ENCODE data around the gene HES4.
A peak's percentile ranks its signal among the peaks of the same experiment; 100 is the strongest.

Gene HES4

DNA sequence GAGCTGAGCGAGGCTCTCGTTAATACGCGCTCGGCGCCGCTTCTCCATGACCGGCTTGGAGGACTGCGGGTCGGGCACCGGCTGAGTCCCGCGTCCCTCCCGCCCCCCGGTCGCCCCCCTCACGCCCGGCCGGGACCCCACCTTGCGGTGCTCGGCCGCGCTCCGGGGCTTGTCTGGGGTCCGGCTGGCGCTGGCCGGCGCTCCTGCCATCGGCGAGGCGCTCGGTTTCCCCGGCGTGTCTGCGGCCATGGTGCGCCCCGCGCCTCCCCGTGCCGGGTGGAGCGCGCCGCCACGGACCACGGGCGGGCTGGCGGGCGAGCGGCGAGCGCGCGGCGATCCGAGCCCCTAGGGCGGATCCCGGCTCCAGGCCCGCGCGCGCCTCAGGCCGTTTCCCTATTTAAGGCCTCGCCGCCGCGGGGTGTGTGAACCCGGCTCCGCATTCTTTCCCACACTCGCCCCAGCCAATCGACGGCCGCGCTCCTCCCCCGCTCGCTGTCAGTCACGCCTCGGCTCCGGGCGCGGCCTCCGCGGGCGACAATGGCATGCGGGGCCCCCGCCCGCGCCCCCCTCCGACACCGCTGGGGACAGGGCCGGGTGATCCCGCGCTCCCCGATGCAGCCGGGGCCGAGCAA, at the start of gene HES4 (continued):
- TF ChIP-seq, protein P1, sequence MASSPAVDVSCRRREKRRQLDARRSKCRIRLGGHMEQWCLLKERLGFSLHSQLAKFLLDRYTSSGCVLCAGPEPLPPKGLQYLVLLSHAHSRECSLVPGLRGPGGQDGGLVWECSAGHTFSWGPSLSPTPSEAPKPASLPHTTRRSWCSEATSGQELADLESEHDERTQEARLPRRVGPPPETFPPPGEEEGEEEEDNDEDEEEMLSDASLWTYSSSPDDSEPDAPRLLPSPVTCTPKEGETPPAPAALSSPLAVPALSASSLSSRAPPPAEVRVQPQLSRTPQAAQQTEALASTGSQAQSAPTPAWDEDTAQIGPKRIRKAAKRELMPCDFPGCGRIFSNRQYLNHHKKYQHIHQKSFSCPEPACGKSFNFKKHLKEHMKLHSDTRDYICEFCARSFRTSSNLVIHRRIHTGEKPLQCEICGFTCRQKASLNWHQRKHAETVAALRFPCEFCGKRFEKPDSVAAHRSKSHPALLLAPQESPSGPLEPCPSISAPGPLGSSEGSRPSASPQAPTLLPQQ (tag by site-specific recombination; IDR thresholded peaks at IDR 0.05), result peak; percentile 94
- TF ChIP-seq ZNF621 (tag by site-specific recombination; IDR thresholded peaks at IDR 0.05) (no peak), GLI4 (tag by site-specific recombination; IDR thresholded peaks at IDR 0.05) (no peak), ZNF510 (tag by site-specific recombination; IDR thresholded peaks at IDR 0.05; ENCODE audit: insufficient replicate concordance) (no peak), ZNF660 (tag by site-specific recombination; IDR thresholded peaks at IDR 0.05) (peak; percentile 10; the same call in 1 of the 2 replicates), ZNF174 (tag by site-specific recombination; IDR thresholded peaks at IDR 0.05) (no peak), HOXC10 (CRISPR knock-in tag; IDR thresholded peaks at IDR 0.05) (peak; percentile 26; the same call in 1 of the 2 replicates), TRIM28 (IDR thresholded peaks at IDR 0.05; ENCODE audit: borderline replicate concordance, low read length) (no peak), ZNF214 (tag by site-specific recombination; IDR thresholded peaks at IDR 0.05; ENCODE audit: borderline replicate concordance) (no peak), REPIN1 (tag by site-specific recombination; IDR thresholded peaks at IDR 0.05; ENCODE audit: low read depth) (no peak), ZNF561 (tag by site-specific recombination; IDR thresholded peaks at IDR 0.05; ENCODE audit: borderline replicate concordance) (peak; percentile 47; the same call in 1 of the 2 replicates), KLF16 (tag by site-specific recombination; IDR thresholded peaks at IDR 0.05) (no peak), ZFHX2 (tag by site-specific recombination; conservative IDR thresholded peaks at IDR 0.05) (peak; percentile 90), SP2 (tag by site-specific recombination; IDR thresholded peaks at IDR 0.05) (no peak), ZNF623 (tag by site-specific recombination; IDR thresholded peaks at IDR 0.05) (no peak), ZNF16 (tag by site-specific recombination; IDR thresholded peaks at IDR 0.05; ENCODE audit: low read depth) (no peak), ZNF266 (tag by site-specific recombination; IDR thresholded peaks at IDR 0.05; ENCODE audit: low read depth) (no peak), GLIS1 (tag by site-specific recombination; IDR thresholded peaks at IDR 0.05) (peak; percentile 75), KLF1 (tag by site-specific recombination; IDR thresholded peaks at IDR 0.05) (peak; percentile 65), BCL11B (tag by site-specific recombination; IDR thresholded peaks at IDR 0.05; ENCODE audit: low read depth) (no peak), ZNF394 (tag by site-specific recombination; IDR thresholded peaks at IDR 0.05; ENCODE audit: borderline replicate concordance) (no peak), SALL2 (tag by site-specific recombination; IDR thresholded peaks at IDR 0.05; ENCODE audit: borderline replicate concordance) (no peak)
- TF ChIP-seq, protein P2, sequence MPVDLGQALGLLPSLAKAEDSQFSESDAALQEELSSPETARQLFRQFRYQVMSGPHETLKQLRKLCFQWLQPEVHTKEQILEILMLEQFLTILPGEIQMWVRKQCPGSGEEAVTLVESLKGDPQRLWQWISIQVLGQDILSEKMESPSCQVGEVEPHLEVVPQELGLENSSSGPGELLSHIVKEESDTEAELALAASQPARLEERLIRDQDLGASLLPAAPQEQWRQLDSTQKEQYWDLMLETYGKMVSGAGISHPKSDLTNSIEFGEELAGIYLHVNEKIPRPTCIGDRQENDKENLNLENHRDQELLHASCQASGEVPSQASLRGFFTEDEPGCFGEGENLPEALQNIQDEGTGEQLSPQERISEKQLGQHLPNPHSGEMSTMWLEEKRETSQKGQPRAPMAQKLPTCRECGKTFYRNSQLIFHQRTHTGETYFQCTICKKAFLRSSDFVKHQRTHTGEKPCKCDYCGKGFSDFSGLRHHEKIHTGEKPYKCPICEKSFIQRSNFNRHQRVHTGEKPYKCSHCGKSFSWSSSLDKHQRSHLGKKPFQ (tag by site-specific recombination; IDR thresholded peaks at IDR 0.05), result peak; percentile 96
- TF ChIP-seq, protein P3, sequence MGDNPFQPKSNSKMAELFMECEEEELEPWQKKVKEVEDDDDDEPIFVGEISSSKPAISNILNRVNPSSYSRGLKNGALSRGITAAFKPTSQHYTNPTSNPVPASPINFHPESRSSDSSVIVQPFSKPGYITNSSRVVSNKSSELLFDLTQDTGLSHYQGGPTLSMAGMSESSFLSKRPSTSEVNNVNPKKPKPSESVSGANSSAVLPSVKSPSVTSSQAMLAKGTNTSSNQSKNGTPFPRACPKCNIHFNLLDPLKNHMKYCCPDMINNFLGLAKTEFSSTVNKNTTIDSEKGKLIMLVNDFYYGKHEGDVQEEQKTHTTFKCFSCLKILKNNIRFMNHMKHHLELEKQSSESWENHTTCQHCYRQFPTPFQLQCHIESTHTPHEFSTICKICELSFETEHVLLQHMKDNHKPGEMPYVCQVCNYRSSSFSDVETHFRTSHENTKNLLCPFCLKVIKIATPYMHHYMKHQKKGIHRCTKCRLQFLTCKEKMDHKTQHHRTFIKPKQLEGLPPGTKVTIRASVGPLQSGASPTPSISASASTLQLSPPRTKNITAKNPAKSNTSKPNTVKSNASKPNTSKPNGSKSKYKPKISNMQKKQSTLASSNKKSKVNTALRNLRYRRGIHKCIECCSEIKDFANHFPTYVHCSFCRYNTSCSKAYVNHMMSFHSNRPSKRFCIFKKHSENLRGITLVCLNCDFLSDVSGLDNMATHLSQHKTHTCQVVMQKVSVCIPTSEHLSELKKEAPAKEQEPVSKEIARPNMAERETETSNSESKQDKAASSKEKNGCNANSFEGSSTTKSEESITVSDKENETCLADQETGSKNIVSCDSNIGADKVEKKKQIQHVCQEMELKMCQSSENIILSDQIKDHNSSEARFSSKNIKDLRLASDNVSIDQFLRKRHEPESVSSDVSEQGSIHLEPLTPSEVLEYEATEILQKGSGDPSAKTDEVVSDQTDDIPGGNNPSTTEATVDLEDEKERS (tag by site-specific recombination; IDR thresholded peaks at IDR 0.05), result no peak
- TF ChIP-seq, protein P4, sequence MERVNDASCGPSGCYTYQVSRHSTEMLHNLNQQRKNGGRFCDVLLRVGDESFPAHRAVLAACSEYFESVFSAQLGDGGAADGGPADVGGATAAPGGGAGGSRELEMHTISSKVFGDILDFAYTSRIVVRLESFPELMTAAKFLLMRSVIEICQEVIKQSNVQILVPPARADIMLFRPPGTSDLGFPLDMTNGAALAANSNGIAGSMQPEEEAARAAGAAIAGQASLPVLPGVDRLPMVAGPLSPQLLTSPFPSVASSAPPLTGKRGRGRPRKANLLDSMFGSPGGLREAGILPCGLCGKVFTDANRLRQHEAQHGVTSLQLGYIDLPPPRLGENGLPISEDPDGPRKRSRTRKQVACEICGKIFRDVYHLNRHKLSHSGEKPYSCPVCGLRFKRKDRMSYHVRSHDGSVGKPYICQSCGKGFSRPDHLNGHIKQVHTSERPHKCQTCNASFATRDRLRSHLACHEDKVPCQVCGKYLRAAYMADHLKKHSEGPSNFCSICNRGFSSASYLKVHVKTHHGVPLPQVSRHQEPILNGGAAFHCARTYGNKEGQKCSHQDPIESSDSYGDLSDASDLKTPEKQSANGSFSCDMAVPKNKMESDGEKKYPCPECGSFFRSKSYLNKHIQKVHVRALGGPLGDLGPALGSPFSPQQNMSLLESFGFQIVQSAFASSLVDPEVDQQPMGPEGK (tag by site-specific recombination; IDR thresholded peaks at IDR 0.05), result 0 out of 2 replicates have a peak, but pooled peaks have one; percentile 8
- TF ChIP-seq, protein P5, sequence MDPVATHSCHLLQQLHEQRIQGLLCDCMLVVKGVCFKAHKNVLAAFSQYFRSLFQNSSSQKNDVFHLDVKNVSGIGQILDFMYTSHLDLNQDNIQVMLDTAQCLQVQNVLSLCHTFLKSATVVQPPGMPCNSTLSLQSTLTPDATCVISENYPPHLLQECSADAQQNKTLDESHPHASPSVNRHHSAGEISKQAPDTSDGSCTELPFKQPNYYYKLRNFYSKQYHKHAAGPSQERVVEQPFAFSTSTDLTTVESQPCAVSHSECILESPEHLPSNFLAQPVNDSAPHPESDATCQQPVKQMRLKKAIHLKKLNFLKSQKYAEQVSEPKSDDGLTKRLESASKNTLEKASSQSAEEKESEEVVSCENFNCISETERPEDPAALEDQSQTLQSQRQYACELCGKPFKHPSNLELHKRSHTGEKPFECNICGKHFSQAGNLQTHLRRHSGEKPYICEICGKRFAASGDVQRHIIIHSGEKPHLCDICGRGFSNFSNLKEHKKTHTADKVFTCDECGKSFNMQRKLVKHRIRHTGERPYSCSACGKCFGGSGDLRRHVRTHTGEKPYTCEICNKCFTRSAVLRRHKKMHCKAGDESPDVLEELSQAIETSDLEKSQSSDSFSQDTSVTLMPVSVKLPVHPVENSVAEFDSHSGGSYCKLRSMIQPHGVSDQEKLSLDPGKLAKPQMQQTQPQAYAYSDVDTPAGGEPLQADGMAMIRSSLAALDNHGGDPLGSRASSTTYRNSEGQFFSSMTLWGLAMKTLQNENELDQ (tag by site-specific recombination; IDR thresholded peaks at IDR 0.05; ENCODE audit: low read depth), result no peak

Measured in HEK293 (cell line).